NCI-H2196 (cell line): Measurements from ENCODE around the gene SSTR3.
"Not testable (repeated sequence)": the region's sequence is repeated elsewhere in the genome, so short reads cannot be mapped to it uniquely, and the experiment has no call there.

Source experiments
- DNase-seq: peaks from one replicate; lab custom pipeline; 2025; ENCODE audit not compliant: unreplicated experiment; lab: John Stamatoyannopoulos, UW

SSTR3 gene

DNA sequence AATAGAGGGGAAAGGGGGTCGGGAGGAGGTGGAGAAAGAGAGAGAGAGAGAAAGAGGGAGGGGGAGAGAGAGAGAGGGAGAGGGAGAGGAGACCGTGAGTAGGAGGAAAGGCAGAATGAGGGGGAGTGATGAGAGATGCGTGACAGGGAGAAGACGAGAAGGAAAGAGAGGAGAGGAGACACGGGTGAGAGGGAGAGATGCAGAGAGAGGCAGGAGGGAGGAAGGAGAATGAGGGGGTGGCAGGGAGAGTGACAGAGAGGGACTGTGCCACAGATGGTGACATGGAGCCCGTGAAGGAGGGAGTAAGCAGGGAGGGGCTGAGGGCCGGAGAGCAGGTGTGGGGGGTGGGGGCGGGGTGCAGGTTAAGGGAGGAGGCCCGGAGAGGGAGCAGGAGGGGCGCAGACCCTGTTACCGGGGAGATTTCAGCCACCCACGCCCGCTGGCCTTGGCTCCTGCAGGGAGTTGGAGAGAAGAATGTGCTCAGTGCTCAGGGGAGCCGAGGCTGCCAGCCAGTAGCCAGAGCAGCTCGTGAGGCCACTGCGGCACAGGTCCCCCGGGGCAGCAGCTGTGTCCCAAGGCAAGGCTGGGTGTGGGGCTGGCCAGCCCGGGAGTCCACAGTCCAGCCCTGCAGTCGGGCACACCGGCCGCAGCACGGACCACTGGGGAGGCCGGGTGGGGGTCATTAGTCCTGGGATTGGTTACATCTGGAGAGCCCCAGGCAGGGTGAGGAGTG lies at the start of gene SSTR3:
SSTR3 (minus strand) TSS at position 304 of the 733 bp plus-strand sequence. CDS start 4,674 bp downstream, outside the sequence.
- DNase-seq: no peak

DNA sequence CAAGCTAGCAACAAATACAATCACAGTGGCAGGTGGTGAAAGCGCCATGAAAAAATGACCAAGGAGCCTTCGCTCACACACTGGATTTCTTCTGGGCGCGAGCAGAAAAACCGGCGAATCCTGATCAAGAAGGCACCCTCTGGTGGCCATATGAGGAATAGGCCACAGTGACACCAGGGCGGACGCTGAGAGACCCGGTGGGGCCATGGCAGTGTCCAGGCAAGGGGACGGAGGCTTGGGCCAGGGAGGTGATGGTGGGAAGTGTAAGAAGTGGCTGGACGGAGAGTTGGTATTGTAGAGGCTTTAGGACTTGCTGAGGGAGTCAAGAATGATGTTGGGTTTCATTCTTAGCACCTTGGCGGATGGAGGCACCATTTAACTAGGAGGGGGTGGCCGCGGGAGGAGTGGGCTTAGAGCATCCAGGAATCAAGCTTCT lies 48.6 kb upstream of the SSTR3 start:
- peak; percentile 22 for DNase-seq

DNA sequence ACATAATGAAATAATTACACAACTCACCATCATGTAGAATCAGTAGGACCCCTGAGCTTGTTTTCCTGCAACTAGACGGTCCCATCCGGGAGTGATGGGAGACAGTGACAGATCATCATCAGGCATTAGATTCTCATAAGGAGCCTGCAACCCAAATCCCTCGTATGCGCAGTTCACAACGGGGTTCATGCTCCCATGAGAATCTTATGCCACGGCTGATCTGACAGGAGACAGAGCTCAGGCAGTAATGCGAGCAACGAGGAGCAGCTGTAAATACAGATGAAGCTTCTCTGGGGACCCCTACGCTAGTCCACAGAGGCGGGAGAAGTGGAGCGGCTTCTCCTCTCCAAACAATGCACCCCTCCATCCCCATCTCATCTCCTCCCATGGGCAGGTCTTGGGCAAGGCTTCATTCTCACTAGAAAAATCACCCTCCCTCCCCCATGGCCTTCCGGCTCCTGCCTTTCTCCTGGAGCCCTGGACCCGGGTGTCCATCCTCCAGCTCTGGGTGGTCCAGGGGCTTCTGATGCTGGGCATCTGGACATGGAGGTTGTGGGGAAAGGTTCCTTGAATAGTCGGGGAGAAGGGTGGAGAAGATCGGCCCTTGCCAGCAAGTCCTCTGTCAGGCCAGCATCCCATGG lies 48.0 kb upstream of the SSTR3 start:
- DNase-seq: no peak

DNA sequence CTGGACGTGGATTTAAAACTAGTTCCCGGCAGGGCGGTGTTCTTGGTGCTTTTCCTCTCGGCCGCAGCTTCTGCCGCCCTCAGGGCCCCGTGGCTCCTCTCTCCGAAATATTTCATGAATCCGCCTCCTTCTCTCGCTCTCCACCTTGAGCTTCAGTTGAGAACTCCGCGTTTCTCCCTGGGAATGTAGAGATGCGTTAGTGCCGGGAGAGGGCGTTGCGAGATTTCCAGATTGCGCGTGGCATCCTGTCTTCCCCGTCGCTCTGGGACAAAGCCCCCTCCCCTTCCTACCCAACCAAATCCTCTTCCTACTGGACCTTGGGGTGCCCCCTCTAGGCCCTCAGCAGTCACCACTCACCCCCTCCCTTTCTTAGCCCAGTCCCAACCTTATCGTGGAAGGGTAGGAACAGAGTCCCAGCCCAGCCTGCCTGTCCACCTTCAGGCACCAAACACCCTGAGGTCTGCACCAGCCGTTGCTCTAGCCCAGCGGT lies 47.3 kb upstream of the SSTR3 start:
- no peak for DNase-seq

DNA sequence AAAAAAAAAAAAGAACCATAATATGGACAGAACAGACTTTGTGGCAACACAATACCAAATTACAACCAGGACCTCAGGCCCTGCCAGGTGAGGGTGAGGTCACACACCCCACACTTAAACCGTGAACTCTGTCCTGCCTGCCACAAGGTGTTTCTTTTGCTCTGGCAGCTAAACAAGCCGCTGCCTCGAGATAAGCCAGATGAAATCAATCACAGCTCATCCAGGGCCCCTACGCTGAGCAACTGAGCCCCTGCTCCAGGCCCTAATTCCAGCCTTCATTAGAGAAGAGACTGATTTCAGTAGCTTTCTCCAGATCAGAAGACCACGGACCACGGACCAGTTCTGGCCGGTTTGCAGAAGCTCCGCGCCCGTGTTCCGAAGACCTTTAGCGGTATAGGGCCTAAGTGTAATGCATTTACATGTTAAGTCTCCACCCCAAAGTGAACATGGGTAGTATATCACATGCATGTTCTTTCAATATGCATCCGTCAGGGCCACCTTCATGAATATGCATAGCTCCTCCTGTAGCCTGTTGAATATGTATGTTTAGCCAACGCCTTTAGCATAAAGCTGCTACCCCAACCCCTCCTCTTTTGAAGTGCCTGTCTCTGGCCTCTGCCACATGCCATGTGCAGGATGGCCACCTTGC lies 46.6 kb upstream of the SSTR3 start:
- DNase-seq: no peak

DNA sequence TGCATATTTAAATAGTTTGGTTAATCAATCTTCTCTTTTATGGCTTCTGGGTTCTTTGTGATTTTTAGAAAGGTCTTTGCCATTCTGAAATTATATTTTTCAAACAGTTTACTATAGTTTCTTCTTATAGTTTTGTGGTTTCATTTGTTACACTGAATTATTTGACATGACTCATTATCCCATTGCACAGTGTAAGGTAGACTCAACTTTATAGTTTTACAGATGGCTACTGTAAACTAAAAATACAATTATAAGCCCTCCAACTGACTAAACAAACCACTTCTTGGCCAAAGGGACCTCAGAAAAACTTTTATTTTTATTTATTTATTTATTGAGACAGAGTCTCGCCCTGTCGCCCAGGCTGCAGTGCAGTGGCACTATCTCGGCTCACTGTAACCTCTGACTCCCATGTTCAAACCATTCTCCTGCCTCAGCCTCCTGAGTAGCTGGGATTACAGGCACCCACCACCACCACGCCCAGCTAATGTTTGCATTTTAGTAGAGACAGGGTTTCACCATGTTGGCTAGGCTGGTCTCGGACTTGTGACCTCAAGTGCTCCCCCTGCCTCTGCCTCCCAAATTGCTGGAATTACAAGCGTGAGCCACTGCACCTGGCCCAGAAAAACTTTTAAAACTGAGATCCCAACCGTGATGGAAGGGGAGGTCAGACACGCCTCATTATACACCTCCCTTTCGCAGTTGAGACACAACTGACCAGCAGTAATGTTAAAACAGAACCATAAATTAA lies 45.9 kb upstream of the SSTR3 start:
- DNase-seq: no peak

DNA sequence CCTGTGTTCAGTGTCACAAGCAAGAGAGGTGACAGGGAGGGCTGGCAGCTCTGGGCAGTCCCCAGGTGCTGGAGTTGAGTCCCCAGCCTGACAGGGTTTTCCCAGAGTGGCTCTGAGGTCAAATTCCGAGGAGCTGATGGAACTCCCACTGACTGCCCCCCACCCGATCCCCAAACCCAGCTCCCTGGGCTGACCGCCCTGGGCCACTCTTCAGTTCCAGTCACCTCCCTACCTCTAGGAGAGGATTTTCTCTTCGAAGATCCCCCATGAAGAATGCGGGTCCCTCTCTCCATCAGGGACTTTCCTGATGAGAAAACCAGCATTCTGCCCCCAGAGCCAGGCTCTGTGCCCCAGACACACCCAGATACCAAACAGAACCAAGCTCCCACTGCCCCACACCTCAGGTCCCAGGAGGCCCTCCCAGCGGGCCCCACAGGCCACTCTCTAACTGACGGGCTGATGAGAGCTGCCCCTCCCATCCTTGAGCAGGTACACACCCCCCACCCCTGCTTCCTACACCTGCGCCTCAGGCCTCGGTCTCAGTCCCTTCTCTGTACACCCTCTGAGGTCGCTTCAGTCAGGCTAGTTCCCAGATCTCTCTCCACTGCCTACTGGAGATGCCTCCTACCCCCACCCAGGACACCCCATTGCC lies 43.9 kb upstream of the SSTR3 start:
- no peak for DNase-seq

DNA sequence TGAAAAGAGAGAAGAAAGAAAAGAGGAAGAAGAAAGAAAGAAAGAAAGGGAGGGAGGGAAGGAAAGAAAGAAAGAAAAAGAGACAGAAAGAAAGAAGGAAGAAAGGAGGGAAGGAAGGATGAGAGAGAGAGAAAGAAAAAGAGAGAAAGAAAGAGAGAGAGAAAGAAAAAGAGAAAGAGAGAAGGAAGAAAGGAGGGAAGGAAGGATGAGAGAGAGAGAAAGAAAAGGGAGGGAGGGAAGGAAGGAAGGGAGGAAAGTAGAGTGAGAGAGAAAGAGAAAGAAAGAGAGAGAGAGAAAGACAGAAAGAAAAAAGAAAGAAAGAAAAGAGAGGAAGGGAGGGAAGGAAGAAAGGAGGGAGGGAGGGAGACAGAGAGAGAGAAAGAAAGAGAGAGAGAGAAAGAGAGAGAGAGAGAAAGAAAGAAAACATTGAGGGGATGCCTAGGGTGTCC lies 43.3 kb upstream of the SSTR3 start:
- no peak for DNase-seq

DNA sequence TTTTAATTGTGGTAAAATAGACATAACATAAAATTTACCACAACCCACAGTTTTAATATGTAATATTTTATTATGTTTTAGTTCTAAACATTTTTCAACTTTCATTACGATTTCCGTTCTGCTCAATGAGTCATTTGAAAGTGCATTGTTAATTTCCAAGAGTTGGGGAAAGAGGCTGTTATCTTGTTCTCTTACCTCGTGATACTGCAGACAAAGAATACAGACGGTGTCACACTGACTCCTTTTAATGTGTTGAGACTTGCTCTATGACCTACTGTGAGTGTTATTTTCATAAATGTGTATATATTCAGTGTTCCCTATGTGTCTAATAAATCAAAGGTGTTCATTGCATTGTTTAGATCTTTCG lies 42.6 kb upstream of the SSTR3 start:
- no peak for DNase-seq

DNA sequence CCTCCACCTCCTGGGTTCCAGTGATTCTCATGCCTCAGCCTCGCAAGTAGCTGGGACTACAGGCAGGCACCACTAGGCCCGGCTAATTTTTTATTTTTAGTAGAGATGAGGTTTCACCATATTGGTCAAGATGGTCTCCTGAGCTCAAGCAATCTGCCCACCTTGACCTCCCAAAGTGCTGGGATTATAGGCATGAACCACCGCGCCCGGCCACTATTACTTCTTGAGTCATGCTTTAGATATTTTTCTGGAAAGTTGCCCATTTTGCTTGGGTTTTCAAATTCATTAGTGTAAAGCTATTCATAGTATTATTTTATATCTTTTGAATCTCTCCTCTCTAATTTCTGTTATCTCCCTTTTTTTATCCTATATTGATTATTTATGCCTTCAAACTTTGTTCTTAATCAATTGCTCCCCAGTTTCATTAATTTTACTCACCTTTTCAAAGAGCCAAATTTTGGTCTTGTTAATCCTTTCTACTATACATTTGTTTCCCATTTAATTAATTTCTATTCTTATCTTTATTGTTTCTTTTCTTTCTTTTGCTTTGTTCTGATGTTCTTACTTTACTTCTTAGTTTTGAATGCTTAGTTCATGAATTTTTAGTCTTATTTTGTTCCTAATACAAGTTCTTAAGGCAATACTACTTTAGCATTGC lies 42.1 kb upstream of the SSTR3 start:
- no peak for DNase-seq

DNA sequence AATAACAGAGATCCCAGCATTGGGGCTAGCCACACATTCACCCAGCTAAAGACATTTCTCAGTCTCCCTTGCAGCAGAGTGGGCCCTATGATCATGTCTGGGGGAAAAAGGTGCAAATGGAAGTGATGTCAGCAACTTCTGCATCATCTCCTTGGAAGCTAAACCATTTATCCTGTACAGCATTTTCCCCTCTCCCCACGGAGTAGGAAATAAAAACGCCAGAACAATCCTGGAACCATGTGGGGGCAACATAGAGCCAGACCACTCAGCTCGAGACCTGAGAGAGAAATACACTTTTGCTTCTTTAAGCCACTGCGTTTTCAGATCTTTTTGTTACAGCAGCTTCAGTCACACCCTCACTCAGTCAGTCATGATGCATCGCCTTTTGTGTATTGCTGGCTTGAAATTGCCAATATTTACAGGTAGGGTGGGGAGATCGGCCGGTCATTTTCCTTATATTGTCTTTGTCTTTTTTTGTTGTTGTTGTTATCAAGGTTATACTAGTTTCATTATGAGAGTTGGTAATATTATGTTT lies 40.9 kb upstream of the SSTR3 start:
- DNase-seq: no peak

DNA sequence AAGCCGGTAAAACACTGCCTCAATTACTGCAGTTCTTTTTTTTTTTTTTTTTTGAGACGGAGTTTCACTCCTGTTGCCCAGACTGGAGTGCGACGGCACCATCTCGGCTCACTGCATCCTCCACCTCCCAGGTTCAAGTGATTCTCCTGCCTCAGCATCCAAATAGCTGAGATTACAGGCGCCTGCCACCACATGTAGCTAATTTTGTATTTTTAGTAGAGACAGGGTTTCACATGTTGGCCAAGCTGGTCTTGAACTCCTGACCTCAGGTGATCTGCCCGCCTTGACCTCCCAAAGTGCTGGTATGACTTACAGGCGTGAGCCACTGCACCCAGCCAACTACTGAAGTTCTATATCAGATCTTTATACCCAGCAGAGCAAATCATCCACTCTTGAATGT lies 39.6 kb upstream of the SSTR3 start:
- DNase-seq: not testable (repeated sequence)

DNA sequence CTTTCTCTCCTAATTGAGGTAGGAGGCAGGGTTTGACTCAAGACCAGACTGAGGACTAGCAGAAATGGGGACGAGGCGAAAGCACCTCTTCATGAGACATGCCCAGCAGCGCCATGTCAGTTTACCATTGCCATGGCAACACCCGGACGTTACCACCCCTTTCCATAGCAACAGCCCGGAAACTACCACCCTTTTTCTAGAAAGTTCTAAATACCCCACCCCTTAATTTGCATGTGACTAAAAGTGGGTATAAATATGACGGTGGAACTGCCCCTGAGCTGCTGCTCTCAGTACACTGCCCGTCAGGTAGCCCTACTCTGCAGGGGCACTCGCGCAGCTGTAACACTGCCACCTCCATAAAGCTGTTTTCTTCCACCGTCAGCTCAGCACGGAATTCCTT lies 37.7 kb upstream of the SSTR3 start:
- DNase-seq: no peak

DNA sequence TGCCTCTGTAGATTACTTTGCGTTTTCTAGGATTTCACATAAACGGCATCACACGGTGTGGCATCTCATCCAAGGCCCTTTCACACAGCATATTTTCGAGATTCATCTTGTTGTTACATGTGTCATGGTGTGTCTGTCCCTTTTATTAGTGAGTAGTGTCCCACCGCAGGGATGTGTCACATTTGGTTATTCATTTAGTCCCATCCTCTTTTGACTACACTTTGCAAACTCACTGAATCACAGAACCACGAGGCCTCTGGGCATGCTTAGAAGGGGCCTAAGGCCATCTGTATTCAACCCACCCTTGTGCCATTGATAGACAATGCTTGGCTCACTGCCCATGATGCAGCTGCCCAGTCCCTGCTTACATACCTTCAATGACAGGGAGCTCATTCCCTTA lies 36.0 kb upstream of the SSTR3 start:
- DNase-seq: no peak

DNA sequence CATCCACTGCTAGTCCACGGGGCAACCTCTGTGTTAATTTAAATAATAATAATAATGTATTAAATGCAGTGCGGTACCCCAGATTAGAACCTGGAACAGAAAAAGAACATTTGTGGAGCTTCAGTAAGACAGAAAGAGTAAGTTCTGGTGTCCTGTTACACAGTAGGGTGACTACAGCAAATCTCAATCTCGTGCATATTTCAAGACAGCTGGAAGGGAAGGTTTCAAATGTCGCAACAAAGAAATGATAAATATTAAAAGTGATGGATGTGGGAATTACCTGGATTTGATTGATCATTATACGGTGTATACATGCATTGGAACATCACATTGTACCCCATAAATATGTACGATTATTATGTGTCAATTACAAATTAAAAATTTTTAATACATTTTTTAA lies 33.5 kb upstream of the SSTR3 start:
- no peak for DNase-seq

DNA sequence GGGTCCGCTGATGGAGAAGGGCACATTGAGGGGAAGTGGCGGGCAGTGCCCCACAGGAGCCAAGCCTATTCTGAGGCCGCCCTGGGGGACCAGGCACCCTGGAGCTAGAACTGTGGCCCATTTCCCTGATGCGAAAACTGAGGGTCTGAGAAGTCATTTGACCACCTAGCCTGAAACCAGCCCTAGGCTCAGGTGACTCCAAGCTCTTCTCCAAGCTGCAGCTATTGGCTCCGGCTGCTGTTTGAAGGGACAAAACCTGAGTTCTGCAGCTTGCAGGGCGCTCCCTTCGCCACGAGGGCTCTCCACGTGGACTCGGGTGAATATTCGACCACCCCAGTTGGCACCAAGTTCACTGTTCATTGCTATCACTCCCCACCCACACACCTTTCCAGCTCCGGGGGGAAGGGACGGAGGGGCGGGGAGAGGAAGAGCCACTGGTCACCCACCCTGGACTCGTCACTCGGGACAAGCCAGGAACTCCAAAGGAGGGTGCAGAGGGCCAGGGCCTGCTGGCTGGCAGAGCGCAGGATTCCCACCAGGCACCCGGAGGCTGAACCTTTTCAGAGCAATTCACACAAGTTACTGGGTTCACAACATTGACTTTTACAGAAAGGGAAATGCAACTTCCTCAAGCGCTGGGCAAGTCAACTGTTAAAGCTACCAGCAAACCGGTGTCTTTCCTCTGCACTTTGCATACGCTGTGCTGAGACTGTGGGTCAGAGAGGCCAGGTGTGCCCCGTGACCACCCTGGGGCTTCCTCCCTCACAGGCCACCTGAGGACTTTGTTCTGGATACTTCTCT lies 32.8 kb upstream of the SSTR3 start:
- DNase-seq: no peak

DNA sequence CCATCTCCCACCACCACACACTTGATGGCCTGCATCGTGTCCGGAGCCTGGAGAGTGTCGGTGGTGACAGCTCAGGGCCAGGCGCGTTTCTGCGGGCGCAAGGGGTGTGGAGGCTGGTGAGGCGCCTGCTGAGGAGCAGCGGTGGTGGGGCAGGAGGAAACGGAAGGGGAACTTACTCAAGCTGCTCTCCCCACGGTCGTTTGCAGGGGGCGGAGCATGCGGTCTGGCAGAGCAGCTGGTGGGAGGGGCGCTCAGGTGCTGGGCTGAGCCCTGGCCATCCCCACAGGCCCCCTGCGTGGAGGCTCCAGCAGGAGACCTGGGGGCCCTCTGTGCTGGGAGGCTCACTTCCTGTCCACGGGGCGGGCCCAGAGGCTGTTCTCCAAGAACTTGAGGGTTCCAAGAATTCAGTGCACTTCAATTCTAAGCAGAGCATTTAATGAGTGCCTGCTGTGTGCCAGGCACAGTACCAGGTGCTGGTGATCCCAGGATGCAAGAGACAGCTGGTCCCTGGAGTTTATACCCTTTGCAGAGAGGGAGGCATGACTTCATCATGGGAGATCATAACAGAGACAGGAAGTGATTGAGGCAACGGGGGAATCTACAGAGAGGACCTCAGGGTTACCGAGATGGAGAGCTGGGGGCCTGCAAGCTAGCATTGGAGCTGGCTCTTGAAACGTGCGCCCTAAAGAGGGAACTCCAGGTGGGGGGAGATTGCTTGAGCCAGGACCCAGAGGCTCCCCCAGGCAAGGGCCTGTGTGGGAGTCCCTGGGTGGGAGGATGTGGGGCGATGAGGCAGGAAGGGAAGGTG lies 32.0 kb upstream of the SSTR3 start, which contains the start of gene RAC2:
RAC2 (minus strand) TSS at position 156 of the 808 bp plus-strand sequence; CDS start at position 35, 121 bp downstream.
- DNase-seq: no peak

DNA sequence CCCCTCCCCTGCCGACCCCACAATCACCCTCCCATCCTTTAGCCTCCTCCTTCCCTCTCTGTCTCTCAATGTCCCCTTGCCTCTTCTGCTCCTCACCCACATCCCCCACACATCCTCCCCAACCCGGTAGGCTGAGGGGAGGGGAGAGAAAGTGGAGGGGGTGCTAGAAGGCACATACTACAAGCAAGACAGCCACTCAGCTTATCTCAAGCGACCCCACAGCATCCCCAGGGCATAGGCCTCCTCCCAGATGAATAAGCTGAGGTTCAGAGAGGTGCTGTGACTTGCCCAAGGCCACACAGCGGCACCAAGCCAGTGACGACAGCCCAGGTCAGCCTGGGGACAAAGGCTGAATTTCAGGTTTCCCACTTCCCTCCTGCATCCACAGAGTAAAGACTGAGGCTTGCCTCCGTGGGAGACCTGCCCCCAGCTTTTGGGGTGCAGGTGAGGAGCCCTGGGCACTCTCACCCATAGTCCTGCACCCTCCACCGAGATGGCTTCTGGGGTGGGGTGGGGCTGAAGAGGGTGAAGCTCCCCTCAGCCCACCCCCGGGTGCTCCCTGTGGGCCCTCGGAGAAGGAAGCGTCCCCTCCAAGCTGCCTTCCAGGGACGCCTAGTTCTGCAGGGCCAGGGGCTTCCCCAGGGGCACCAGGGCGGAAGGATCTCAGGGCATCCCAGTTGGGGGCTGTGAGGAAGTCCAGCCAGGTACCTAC lies 31.3 kb upstream of the SSTR3 start:
- DNase-seq: no peak
